Heart left ventricle (tissue), 13 donors: ENCODE measurements around the gene TEAD1.

Source experiments
- CTCF ChIP-seq, 12 donors: fragments of 200-600 bp; sonication (generic) in 4 of 12; IDR thresholded peaks; one replicate each; pipeline versions ENCODE4 v1.5.0 to v1.8.0; 2018 to 2022; ENCODE audit warnings: antibody characterized with exemption in 12 of 12, mild to moderate bottlenecking in 5 of 12
- POLR2A ChIP-seq, 2 donors: fragments of 450-650 bp; IDR thresholded peaks; one replicate each; pipeline ENCODE4 v1.6.1; 2017; ENCODE audit warnings: antibody characterized with exemption in 2 of 2, mild to moderate bottlenecking in 2 of 2, moderate library complexity in 2 of 2
- donor health status: ischemic (EF 13 %, LVEDD 7.1; RV severe dilation, severe dysfunction).
- donor health status: DM: no; HTN: yes; CAD: no.
- donor health status: DM: no; HTN: no; CAD: no.
- donor health status: ischemic (EF 25% LVEDD 6.9; RV normal size, moderate dysfunction).
- donor health status: ischemic (EF 25% LVEDD 5.7; RV mildly dilated, moderate dysfunction).
- donor health status: ischemic (EF 35%, LVEDD 5.7; RV mildly dilated, moderate dysfunction).
- donor health status: nonischemic (EF 11% LVEDD 7.7; RV severe dilation, severe dysfunction).
- donor health status: DM: yes; HTN: yes; CAD: no.
- donor health status: PGD.
- donor health status: ischemic (EF 29% LVEDD 5.4; RV normal size, mild dysfunction).
- donor health status: nonischemic (EF 23%, LVEDD 6.1; RV moderate dilation, normal function).

GRCh38 chr11:12757416-12757815 lies 83.2 kb downstream of the TEAD1 start:
- TF ChIP-seq CTCF (IDR thresholded peaks at IDR 0.05) (no peak), POLR2A (IDR thresholded peaks at IDR 0.05) (no peak)
